GM23338 (cell line): ENCODE data around the gene CNTNAP5. TPM values are rescaled to one million over a fixed set of nuclear protein-coding genes. Genes with fewer than 3 reads are reported as not detected.

Experiments used
- ATAC-seq: fragments of 200-7000 bp; cut with Tn5 transposase; 3 replicates; pipeline ENCODE4 v1.9.1; 2020
- DNase-seq: peaks from one replicate; pipeline ENCODE4 v3.0.0-alpha.2; 2015; ENCODE audit warnings: low spot score
- H2AFZ ChIP-seq: fragments of 200-600 bp; sonication (generic); 2 replicates; pipeline ENCODE4 v1.8.0; 2016; ENCODE audit warnings: antibody characterized with exemption, mild to moderate bottlenecking, moderate library complexity
- H3F3A ChIP-seq: fragments of 200-600 bp; sonication (generic); replicated peaks from 2 replicates; pipeline ENCODE4 v1.8.0; 2017; ENCODE audit warnings: antibody characterized with exemption, mixed run types, low read depth
- H3K27ac ChIP-seq: fragments of 200-600 bp; sonication (generic); 2 replicates; pipeline ENCODE4 v1.6.1; 2016; ENCODE audit warnings: low read depth
- H3K27me3 ChIP-seq: fragments of 200-600 bp; sonication (generic); 2 replicates; pipeline ENCODE4 v1.8.0; 2016; ENCODE audit warnings: mild to moderate bottlenecking, mixed run types, moderate library complexity; ENCODE audit not compliant: insufficient read depth
- H3K36me3 ChIP-seq: fragments of 200-600 bp; sonication (generic); 2 replicates; pipeline ENCODE4 v1.8.0; 2016; ENCODE audit warnings: mild to moderate bottlenecking; ENCODE audit not compliant: insufficient read depth
- H3K4me1 ChIP-seq: fragments of 200-600 bp; sonication (generic); 2 replicates; pipeline ENCODE4 v1.8.0; 2016; ENCODE audit warnings: mild to moderate bottlenecking, moderate library complexity; ENCODE audit not compliant: insufficient read depth
- H3K4me2 ChIP-seq: fragments of 200-600 bp; sonication (generic); 2 replicates; pipeline ENCODE4 v1.7.1; 2017; ENCODE audit warnings: mixed run types
- H3K4me3 ChIP-seq: fragments of 200-600 bp; sonication (generic); 2 replicates; pipeline ENCODE4 v1.6.1; 2016; ENCODE audit warnings: mixed run types
- H3K79me2 ChIP-seq: fragments of 200-600 bp; sonication (generic); replicated peaks from 2 replicates; pipeline ENCODE4 v1.8.0; 2017; ENCODE audit warnings: mild to moderate bottlenecking; ENCODE audit not compliant: insufficient read depth
- H3K9me2 ChIP-seq: fragments of 200-600 bp; sonication (generic); 2 replicates; pipeline ENCODE4 v1.8.0; 2017; ENCODE audit not compliant: insufficient read depth
- H4K20me1 ChIP-seq: fragments of 200-600 bp; sonication (generic); replicated peaks from 2 replicates; pipeline ENCODE4 v1.8.0; 2017; ENCODE audit warnings: mild to moderate bottlenecking; ENCODE audit not compliant: insufficient read depth
- H3K27ac Mint-ChIP-seq: 2 replicates; pipeline ENCODE4 v1.8.0; 2020; ENCODE audit warnings: inconsistent platforms, mild to moderate bottlenecking, moderate library complexity, mixed read lengths
- H3K27me3 Mint-ChIP-seq: 3 replicates; pipeline ENCODE4 v1.8.0; 2022; ENCODE audit warnings: low read depth, mild to moderate bottlenecking, moderate library complexity, mixed read lengths, inconsistent platforms; ENCODE audit not compliant: insufficient read depth, poor library complexity
- H3K36me3 Mint-ChIP-seq: 3 replicates; pipeline ENCODE4 v1.8.0; 2021; ENCODE audit warnings: low read depth, mild to moderate bottlenecking, inconsistent platforms, moderate library complexity, mixed read lengths
- H3K4me1 Mint-ChIP-seq: 3 replicates; pipeline ENCODE4 v1.8.0; 2020; ENCODE audit warnings: mild to moderate bottlenecking, inconsistent platforms, mixed read lengths
- H3K4me3 Mint-ChIP-seq: 3 replicates; pipeline ENCODE4 v1.8.0; 2021; ENCODE audit warnings: moderate library complexity, mild to moderate bottlenecking, inconsistent platforms, mixed read lengths
- H3K9me3 Mint-ChIP-seq: 3 replicates; pipeline ENCODE4 v1.8.0; 2020; ENCODE audit warnings: moderate library complexity, mild to moderate bottlenecking, inconsistent platforms, mixed read lengths
- CREB1 ChIP-seq: fragments of 250-450 bp; sonication (Bioruptor Pico); IDR thresholded peaks from 2 replicates; pipeline ENCODE4 v1.5.0; 2020; ENCODE audit warnings: low read depth, mild to moderate bottlenecking, moderate library complexity
- EZH2 ChIP-seq: fragments of 200-600 bp; sonication (generic); IDR thresholded peaks from one replicate; pipeline ENCODE4 v1.8.0; 2017; ENCODE audit warnings: antibody characterized with exemption, mild to moderate bottlenecking, low read depth; ENCODE audit not compliant: unreplicated experiment
- JUNB ChIP-seq: IDR thresholded peaks from one replicate; pipeline ENCODE4 v1.6.1; 2016; ENCODE audit warnings: antibody characterized with exemption; ENCODE audit not compliant: unreplicated experiment
- POLR2AphosphoS5 ChIP-seq: IDR thresholded peaks from 2 replicates; pipeline ENCODE4 v1.6.1; 2016; ENCODE audit warnings: antibody characterized with exemption, low read depth
- STAT1 ChIP-seq: IDR thresholded peaks from one replicate; pipeline ENCODE4 v1.6.1; 2016; ENCODE audit warnings: antibody characterized with exemption; ENCODE audit not compliant: unreplicated experiment
- ZNF114 ChIP-seq: fragments of 250-450 bp; sonication (Bioruptor Pico); IDR thresholded peaks from 2 replicates; pipeline ENCODE4 v1.5.0; 2020; ENCODE audit warnings: mild to moderate bottlenecking, moderate library complexity
- ZNF331 ChIP-seq: fragments of 250-450 bp; sonication (Bioruptor Pico); IDR thresholded peaks from 2 replicates; pipeline ENCODE4 v1.5.0; 2020; ENCODE audit warnings: low read depth, mild to moderate bottlenecking, moderate library complexity
- polyA plus RNA-seq: library from polyadenylated mRNA; unstranded; fragments of >200 nt; fragmentation: Nextera tagmentation; extraction: Ambion mirVana; gene quantifications from 2 replicates; pipeline ENCODE4 v1.2.1, GENCODE V29; 2016
- total RNA-seq: library from RNA; depleted of rRNA; stranded (reverse); fragments of >200 nt; shearing (Covaris generic); gene quantifications from 2 replicates; pipeline ENCODE4 v1.2.3, GENCODE V29; 2014
- TF ChIP-seq, protein P1 (sequence below): IDR thresholded peaks from 2 replicates; pipeline ENCODE4 v1.6.1; 2016; ENCODE audit warnings: antibody characterized with exemption
- TF ChIP-seq, protein P2 (sequence below): fragments of 250-450 bp; sonication (Bioruptor Pico); IDR thresholded peaks from 2 replicates; pipeline ENCODE4 v1.5.0; 2020; ENCODE audit warnings: mild to moderate bottlenecking, moderate library complexity

The CNTNAP5 gene
- total and polyA plus RNA-seq, 2 experiments from 2014 or later = 0.49 to 0.50 TPM

- TF ChIP-seq, protein P1, sequence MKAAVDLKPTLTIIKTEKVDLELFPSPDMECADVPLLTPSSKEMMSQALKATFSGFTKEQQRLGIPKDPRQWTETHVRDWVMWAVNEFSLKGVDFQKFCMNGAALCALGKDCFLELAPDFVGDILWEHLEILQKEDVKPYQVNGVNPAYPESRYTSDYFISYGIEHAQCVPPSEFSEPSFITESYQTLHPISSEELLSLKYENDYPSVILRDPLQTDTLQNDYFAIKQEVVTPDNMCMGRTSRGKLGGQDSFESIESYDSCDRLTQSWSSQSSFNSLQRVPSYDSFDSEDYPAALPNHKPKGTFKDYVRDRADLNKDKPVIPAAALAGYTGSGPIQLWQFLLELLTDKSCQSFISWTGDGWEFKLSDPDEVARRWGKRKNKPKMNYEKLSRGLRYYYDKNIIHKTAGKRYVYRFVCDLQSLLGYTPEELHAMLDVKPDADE = no peak
- TF ChIP-seq CREB1 (CRISPR knock-in tag) = no peak
Measured at GRCh38 chr2:124832521-124832920, 807.4 kb downstream of the CNTNAP5 start (continued).

DNA sequence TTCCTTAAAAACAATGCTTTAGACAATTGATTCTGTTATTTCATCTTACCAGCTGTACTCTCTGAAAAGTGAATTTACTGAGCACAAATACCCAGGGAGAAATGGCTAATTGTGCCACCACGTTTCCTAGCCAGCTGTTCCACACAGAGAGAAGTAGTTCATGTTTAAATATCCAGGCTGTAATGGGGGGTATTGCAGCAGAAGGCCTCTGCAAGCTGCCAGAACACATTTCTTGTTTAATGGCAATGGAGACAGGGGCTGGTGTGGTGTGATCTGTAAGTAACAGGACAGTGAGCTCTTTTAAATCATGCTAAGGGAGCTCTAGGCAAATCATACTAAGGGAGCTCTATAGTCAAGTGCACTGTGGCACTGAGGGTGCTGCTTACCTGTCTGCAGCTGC lies 809.2 kb downstream of the CNTNAP5 start:
- Mint-ChIP-seq H3K36me3 (peaks cover 15% of the 10 kb centered on the region; the same call in 2 of the 3 replicates), H3K27ac (no peak overlapping the region), H3K9me3 (peaks cover 21% of the 10 kb centered on the region), H3K27me3 (peaks cover 4% of the 10 kb centered on the region), H3K4me1 (peaks cover 3% of the 10 kb centered on the region; the same call in 2 of the 3 replicates), H3K4me3 (no peak overlapping the region)
- Histone ChIP-seq H3K4me2 (no peak overlapping the region), H3K4me3 (no peak overlapping the region), H3K27me3 (no peaks in the 10 kb centered on the region), H2AFZ (no peak overlapping the region), H3K9me2 (0 out of 2 replicates have a peak, but pooled peaks cover under 1% of the 10 kb centered on the region), H3K27ac (no peak overlapping the region), H4K20me1 (no peaks in the 10 kb centered on the region), H3K36me3 (peaks cover 4% of the 10 kb centered on the region; the same call in 1 of the 2 replicates), H3F3A (no peaks in the 10 kb centered on the region), H3K4me1 (no peaks in the 10 kb centered on the region), H3K79me2 (no peaks in the 10 kb centered on the region)
- ATAC-seq = no peak
- TF ChIP-seq JUNB (no peak), EZH2 (no peak), POLR2AphosphoS5 (no peak), ZNF331 (no peak), ZNF114 (CRISPR knock-in tag) (no peak), STAT1 (no peak), CREB1 (CRISPR knock-in tag) (no peak)
- no peak for DNase-seq

GRCh38 chr2:124835331-124835730 lies 810.2 kb downstream of the CNTNAP5 start:
- Histone ChIP-seq H4K20me1 (no peaks in the 10 kb centered on the region), H3K27ac (no peak overlapping the region), H3K9me2 (peaks cover 8% of the 10 kb centered on the region; the same call in 1 of the 2 replicates), H3K36me3 (peaks cover 4% of the 10 kb centered on the region; the same call in 1 of the 2 replicates), H3K4me1 (no peaks in the 10 kb centered on the region), H3K4me3 (no peak overlapping the region), H3K79me2 (no peaks in the 10 kb centered on the region), H3K27me3 (no peaks in the 10 kb centered on the region), H3K4me2 (no peak overlapping the region), H3F3A (no peaks in the 10 kb centered on the region), H2AFZ (no peak overlapping the region)
- TF ChIP-seq, protein P2, sequence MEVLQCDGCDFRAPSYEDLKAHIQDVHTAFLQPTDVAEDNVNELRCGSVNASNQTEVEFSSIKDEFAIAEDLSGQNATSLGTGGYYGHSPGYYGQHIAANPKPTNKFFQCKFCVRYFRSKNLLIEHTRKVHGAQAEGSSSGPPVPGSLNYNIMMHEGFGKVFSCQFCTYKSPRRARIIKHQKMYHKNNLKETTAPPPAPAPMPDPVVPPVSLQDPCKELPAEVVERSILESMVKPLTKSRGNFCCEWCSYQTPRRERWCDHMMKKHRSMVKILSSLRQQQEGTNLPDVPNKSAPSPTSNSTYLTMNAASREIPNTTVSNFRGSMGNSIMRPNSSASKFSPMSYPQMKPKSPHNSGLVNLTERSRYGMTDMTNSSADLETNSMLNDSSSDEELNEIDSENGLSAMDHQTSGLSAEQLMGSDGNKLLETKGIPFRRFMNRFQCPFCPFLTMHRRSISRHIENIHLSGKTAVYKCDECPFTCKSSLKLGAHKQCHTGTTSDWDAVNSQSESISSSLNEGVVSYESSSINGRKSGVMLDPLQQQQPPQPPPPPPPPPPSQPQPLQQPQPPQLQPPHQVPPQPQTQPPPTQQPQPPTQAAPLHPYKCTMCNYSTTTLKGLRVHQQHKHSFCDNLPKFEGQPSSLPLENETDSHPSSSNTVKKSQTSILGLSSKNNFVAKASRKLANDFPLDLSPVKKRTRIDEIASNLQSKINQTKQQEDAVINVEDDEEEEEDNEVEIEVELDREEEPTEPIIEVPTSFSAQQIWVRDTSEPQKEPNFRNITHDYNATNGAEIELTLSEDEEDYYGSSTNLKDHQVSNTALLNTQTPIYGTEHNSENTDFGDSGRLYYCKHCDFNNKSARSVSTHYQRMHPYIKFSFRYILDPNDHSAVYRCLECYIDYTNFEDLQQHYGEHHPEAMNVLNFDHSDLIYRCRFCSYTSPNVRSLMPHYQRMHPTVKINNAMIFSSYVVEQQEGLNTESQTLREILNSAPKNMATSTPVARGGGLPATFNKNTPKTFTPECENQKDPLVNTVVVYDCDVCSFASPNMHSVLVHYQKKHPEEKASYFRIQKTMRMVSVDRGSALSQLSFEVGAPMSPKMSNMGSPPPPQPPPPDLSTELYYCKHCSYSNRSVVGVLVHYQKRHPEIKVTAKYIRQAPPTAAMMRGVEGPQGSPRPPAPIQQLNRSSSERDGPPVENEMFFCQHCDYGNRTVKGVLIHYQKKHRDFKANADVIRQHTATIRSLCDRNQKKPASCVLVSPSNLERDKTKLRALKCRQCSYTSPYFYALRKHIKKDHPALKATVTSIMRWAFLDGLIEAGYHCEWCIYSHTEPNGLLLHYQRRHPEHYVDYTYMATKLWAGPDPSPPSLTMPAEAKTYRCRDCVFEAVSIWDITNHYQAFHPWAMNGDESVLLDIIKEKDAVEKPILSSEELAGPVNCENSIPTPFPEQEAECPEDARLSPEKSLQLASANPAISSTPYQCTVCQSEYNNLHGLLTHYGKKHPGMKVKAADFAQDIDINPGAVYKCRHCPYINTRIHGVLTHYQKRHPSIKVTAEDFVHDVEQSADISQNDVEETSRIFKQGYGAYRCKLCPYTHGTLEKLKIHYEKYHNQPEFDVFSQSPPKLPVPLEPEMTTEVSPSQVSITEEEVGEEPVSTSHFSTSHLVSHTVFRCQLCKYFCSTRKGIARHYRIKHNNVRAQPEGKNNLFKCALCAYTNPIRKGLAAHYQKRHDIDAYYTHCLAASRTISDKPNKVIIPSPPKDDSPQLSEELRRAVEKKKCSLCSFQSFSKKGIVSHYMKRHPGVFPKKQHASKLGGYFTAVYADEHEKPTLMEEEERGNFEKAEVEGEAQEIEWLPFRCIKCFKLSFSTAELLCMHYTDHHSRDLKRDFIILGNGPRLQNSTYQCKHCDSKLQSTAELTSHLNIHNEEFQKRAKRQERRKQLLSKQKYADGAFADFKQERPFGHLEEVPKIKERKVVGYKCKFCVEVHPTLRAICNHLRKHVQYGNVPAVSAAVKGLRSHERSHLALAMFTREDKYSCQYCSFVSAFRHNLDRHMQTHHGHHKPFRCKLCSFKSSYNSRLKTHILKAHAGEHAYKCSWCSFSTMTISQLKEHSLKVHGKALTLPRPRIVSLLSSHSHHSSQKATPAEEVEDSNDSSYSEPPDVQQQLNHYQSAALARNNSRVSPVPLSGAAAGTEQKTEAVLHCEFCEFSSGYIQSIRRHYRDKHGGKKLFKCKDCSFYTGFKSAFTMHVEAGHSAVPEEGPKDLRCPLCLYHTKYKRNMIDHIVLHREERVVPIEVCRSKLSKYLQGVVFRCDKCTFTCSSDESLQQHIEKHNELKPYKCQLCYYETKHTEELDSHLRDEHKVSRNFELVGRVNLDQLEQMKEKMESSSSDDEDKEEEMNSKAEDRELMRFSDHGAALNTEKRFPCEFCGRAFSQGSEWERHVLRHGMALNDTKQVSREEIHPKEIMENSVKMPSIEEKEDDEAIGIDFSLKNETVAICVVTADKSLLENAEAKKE (CRISPR knock-in tag) = no peak
- no peak for TF ChIP-seq ZNF114 (CRISPR knock-in tag)
- Mint-ChIP-seq H3K4me3 (no peak overlapping the region), H3K36me3 (peaks cover 13% of the 10 kb centered on the region; the same call in 2 of the 3 replicates), H3K4me1 (peaks cover 3% of the 10 kb centered on the region; the same call in 2 of the 3 replicates), H3K27ac (no peak overlapping the region), H3K27me3 (peaks cover 4% of the 10 kb centered on the region), H3K9me3 (peaks cover 18% of the 10 kb centered on the region)
- ATAC-seq (no peak), DNase-seq (no peak)
